ENCODE results near the gene TNNC2.
"Not testable (repeated sequence)": the region's sequence is repeated elsewhere in the genome, so short reads cannot be mapped to it uniquely, and the experiment has no call there.

TNNC2 gene

GRCh38 chr20:45816951-45817350 is 10.2 kb downstream of the TNNC2 start:
- H3K27me3 Mint-ChIP-seq: peaks cover 13% of the 10 kb centered on the region
- no peak overlapping the region for H3K27ac Mint-ChIP-seq
- no peak for ATAC-seq
- H3K4me3 Mint-ChIP-seq: no peak overlapping the region
- peaks cover 21% of the 10 kb centered on the region for H3K4me1 Mint-ChIP-seq
- H3K36me3 Mint-ChIP-seq: peaks cover 3% of the 10 kb centered on the region
- H3K9me3 Mint-ChIP-seq: no peaks in the 10 kb centered on the region

- Mint-ChIP-seq H3K4me3 (no peak overlapping the region), H3K27me3 (peaks cover 13% of the 10 kb centered on the region), H3K27ac (no peak overlapping the region), H3K4me1 (peaks cover 18% of the 10 kb centered on the region), H3K36me3 (peaks cover 27% of the 10 kb centered on the region), H3K9me3 (no peaks in the 10 kb centered on the region)
- no peak for ATAC-seq
These were observed 12.8 kb downstream of the TNNC2 start for GRCh38 chr20:45814314-45814713.

- peak overlapping the region; percentile 88 for H3K4me3 Mint-ChIP-seq
- H3K27me3 Mint-ChIP-seq: peaks cover 13% of the 10 kb centered on the region
- H3K4me1 Mint-ChIP-seq: peaks cover 18% of the 10 kb centered on the region
- ATAC-seq: no peak
- H3K27ac Mint-ChIP-seq: peak overlapping the region; percentile 76
- H3K36me3 Mint-ChIP-seq: peaks cover 31% of the 10 kb centered on the region
- no peaks in the 10 kb centered on the region for H3K9me3 Mint-ChIP-seq
These were observed 13.6 kb downstream of the TNNC2 start for GRCh38 chr20:45813489-45813888.

- no peaks in the 10 kb centered on the region for H3K9me3 Mint-ChIP-seq
- peaks cover 13% of the 10 kb centered on the region for H3K27me3 Mint-ChIP-seq
- peaks cover 18% of the 10 kb centered on the region for H3K4me1 Mint-ChIP-seq
- no peak for ATAC-seq
- H3K27ac Mint-ChIP-seq: peak overlapping the region; percentile 76
- peak overlapping the region; percentile 88 for H3K4me3 Mint-ChIP-seq
- H3K36me3 Mint-ChIP-seq: peaks cover 35% of the 10 kb centered on the region
These were observed 14.1 kb downstream of the TNNC2 start for GRCh38 chr20:45813006-45813340.

- Mint-ChIP-seq H3K27me3 (peaks cover 13% of the 10 kb centered on the region), H3K36me3 (peaks cover 37% of the 10 kb centered on the region), H3K27ac (peak within 1 kb of the TSS; percentile 76), H3K9me3 (no peaks in the 10 kb centered on the region), H3K4me1 (peaks cover 18% of the 10 kb centered on the region), H3K4me3 (peak within 1 kb of the TSS; percentile 88)
- peak; percentile 99 for ATAC-seq
These were observed 14.7 kb downstream of the TNNC2 start, which contains the start of gene UBE2C for GRCh38 chr20:45812157-45813005. Gene UBE2C (plus strand): TSS chr20:45812644. CDS start chr20:45812696, 52 bp downstream.

GRCh38 chr20:45810191-45810970 is 16.7 kb downstream of the TNNC2 start:
- Mint-ChIP-seq H3K27ac (no peak overlapping the region), H3K27me3 (peaks cover 13% of the 10 kb centered on the region), H3K9me3 (no peaks in the 10 kb centered on the region), H3K4me3 (no peak overlapping the region), H3K4me1 (peaks cover 18% of the 10 kb centered on the region), H3K36me3 (peaks cover 45% of the 10 kb centered on the region)
- no peak for ATAC-seq

GRCh38 chr20:45801851-45802250 is 25.3 kb downstream of the TNNC2 start:
- H3K27me3 Mint-ChIP-seq: no peaks in the 10 kb centered on the region
- ATAC-seq: no peak
- no peak overlapping the region for H3K4me3 Mint-ChIP-seq
- peaks cover 14% of the 10 kb centered on the region for H3K4me1 Mint-ChIP-seq
- peaks cover 42% of the 10 kb centered on the region for H3K36me3 Mint-ChIP-seq
- H3K27ac Mint-ChIP-seq: no peak overlapping the region
- H3K9me3 Mint-ChIP-seq: no peaks in the 10 kb centered on the region

- H3K4me1 Mint-ChIP-seq: peaks cover 14% of the 10 kb centered on the region
- H3K9me3 Mint-ChIP-seq: no peaks in the 10 kb centered on the region
- peak; percentile 81 for ATAC-seq
- H3K27me3 Mint-ChIP-seq: no peaks in the 10 kb centered on the region
- H3K36me3 Mint-ChIP-seq: peaks cover 44% of the 10 kb centered on the region
- no peak overlapping the region for H3K27ac Mint-ChIP-seq
- no peak overlapping the region for H3K4me3 Mint-ChIP-seq
These were observed 28.0 kb downstream of the TNNC2 start for GRCh38 chr20:45798935-45799642.

- not testable (repeated sequence) for ATAC-seq, H3K27me3 Mint-ChIP-seq, H3K9me3 Mint-ChIP-seq, H3K27ac Mint-ChIP-seq, H3K4me3 Mint-ChIP-seq
- peaks cover 39% of the 10 kb centered on the region for H3K36me3 Mint-ChIP-seq
- peaks cover 16% of the 10 kb centered on the region for H3K4me1 Mint-ChIP-seq
These were observed 29.2 kb downstream of the TNNC2 start for GRCh38 chr20:45797955-45798354.

GRCh38 chr20:45797510-45797909 is 29.6 kb downstream of the TNNC2 start:
- ATAC-seq, H3K9me3 Mint-ChIP-seq, H3K27ac Mint-ChIP-seq, H3K4me3 Mint-ChIP-seq, H3K27me3 Mint-ChIP-seq: not testable (repeated sequence)
- peaks cover 20% of the 10 kb centered on the region for H3K4me1 Mint-ChIP-seq
- H3K36me3 Mint-ChIP-seq: peaks cover 43% of the 10 kb centered on the region

GRCh38 chr20:45796337-45797065 is 30.6 kb downstream of the TNNC2 start:
- H3K27me3 Mint-ChIP-seq: no peaks in the 10 kb centered on the region
- no peak for ATAC-seq
- no peaks in the 10 kb centered on the region for H3K9me3 Mint-ChIP-seq
- peaks cover 37% of the 10 kb centered on the region for H3K36me3 Mint-ChIP-seq
- H3K4me1 Mint-ChIP-seq: peaks cover 27% of the 10 kb centered on the region
- no peak overlapping the region for H3K4me3 Mint-ChIP-seq
- no peak overlapping the region for H3K27ac Mint-ChIP-seq

GRCh38 chr20:45792317-45793118 is 34.6 kb downstream of the TNNC2 start:
- peak; percentile 40 for ATAC-seq
- peak overlapping the region; percentile 92 for H3K4me3 Mint-ChIP-seq
- H3K9me3 Mint-ChIP-seq: no peaks in the 10 kb centered on the region
- H3K27me3 Mint-ChIP-seq: no peaks in the 10 kb centered on the region
- peak overlapping the region; percentile 79 for H3K27ac Mint-ChIP-seq
- H3K36me3 Mint-ChIP-seq: peaks cover 29% of the 10 kb centered on the region
- H3K4me1 Mint-ChIP-seq: peaks cover 30% of the 10 kb centered on the region

GRCh38 chr20:45788351-45788750 is 38.8 kb downstream of the TNNC2 start:
- H3K36me3 Mint-ChIP-seq: peaks cover 5% of the 10 kb centered on the region
- H3K4me1 Mint-ChIP-seq: peaks cover 44% of the 10 kb centered on the region
- peak overlapping the region; percentile 54 for H3K27ac Mint-ChIP-seq
- H3K4me3 Mint-ChIP-seq: no peak overlapping the region
- H3K9me3 Mint-ChIP-seq: no peaks in the 10 kb centered on the region
- H3K27me3 Mint-ChIP-seq: no peaks in the 10 kb centered on the region
- ATAC-seq: no peak

- Mint-ChIP-seq H3K4me1 (peaks cover 29% of the 10 kb centered on the region), H3K36me3 (no peaks in the 10 kb centered on the region), H3K4me3 (no peak overlapping the region), H3K27ac (no peak overlapping the region), H3K9me3 (no peaks in the 10 kb centered on the region), H3K27me3 (no peaks in the 10 kb centered on the region)
- ATAC-seq: no peak
These were observed 43.3 kb downstream of the TNNC2 start for GRCh38 chr20:45783656-45784294.

All from stimulated activated memory B cell treated with anti-CD40 and anti-IgM and Interleukin-4, amounts not matched to agents 10 μg/mL and 1 μg/mL and 100 μg/mL, for 72 hours (primary cell).